Right lobe of liver (tissue), 4 donors: Measurements from ENCODE around the gene FAF2.

Source experiments
- POLR2A ChIP-seq: fragments of 450-650 bp; IDR thresholded peaks from one replicate; pipeline ENCODE4 v1.6.1; 2017; ENCODE audit warnings: antibody characterized with exemption, mild to moderate bottlenecking
- TF ChIP-seq, protein P1 (sequence below), 4 donors: fragments of 200-600 bp in 3 of 4; fragments of 450-650 bp in 1 of 4; IDR thresholded peaks; one replicate each; pipeline versions ENCODE4 v1.5.1 to v1.8.0; 2016 to 2022; ENCODE audit warnings: antibody characterized with exemption in 4 of 4, mild to moderate bottlenecking in 2 of 4
- donor health status: DM: no; HTN: no; CAD: no.
- donor health status: DM: no; HTN: no; CAD: no.
- donor health status: DM: no; HTN: yes; CAD: no.

DNA sequence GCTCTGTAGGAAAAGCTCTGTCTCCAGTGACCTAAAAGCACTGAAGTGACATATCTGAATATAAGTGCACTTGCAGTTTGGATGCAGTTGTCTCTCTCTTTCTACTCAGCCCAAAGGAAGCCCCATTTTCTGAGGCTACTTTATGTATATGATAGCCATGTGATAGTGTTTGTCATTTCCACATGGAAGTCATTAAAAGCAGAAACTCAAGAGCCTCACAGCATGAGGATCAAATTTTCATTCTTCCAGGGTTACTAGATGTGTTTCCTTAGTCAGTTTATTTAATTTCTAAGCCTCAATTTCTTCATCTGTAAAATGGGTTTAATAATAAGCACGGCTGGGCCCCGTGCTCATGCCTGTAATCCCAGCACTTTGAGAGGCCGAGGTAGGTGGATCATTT, 52.3 kb downstream of the FAF2 start:
- TF ChIP-seq POLR2A, result no peak
- TF ChIP-seq, protein P1, sequence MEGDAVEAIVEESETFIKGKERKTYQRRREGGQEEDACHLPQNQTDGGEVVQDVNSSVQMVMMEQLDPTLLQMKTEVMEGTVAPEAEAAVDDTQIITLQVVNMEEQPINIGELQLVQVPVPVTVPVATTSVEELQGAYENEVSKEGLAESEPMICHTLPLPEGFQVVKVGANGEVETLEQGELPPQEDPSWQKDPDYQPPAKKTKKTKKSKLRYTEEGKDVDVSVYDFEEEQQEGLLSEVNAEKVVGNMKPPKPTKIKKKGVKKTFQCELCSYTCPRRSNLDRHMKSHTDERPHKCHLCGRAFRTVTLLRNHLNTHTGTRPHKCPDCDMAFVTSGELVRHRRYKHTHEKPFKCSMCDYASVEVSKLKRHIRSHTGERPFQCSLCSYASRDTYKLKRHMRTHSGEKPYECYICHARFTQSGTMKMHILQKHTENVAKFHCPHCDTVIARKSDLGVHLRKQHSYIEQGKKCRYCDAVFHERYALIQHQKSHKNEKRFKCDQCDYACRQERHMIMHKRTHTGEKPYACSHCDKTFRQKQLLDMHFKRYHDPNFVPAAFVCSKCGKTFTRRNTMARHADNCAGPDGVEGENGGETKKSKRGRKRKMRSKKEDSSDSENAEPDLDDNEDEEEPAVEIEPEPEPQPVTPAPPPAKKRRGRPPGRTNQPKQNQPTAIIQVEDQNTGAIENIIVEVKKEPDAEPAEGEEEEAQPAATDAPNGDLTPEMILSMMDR (IDR thresholded peaks at IDR 0.05), result no peak
